Spleen (tissue), 11 donors: Measurements from ENCODE around the gene PLA2G6. TPM values are rescaled to one million over a fixed set of nuclear protein-coding genes. Genes with fewer than 3 reads are reported as not detected.

Experiments used
- DNase-seq: peaks from one replicate; pipeline ENCODE4 v3.0.0-alpha.2; 2020
- H3K27ac ChIP-seq, 8 donors: fragments of 200-600 bp; sonication (generic) in 7 of 8; 1 replicate in 4 of 8; 2 replicates in 4 of 8; pipeline versions ENCODE4 v1.5.0 to v1.8.0; 2016 to 2021; ENCODE audit warnings: inconsistent platforms in 4 of 8, mild to moderate bottlenecking in 4 of 8, moderate library complexity in 1 of 8
- H3K27me3 ChIP-seq, 7 donors: fragments of 200-600 bp; sonication (generic) in 6 of 7; replicated peaks in 1 of 7; 1 replicate in 4 of 7; 2 replicates in 3 of 7; pipeline versions ENCODE4 v1.5.0 to v1.8.0; 2016 to 2021; ENCODE audit warnings: inconsistent platforms in 3 of 7, mild to moderate bottlenecking in 1 of 7
- H3K36me3 ChIP-seq, 6 donors: fragments of 200-600 bp; sonication (generic) in 5 of 6; 1 replicate in 4 of 6; 2 replicates in 2 of 6; pipeline versions ENCODE4 v1.5.0 to v1.8.0; 2016 to 2021; ENCODE audit warnings: inconsistent platforms in 2 of 6
- H3K4me1 ChIP-seq, 6 donors: fragments of 200-600 bp; sonication (generic) in 5 of 6; 1 replicate in 3 of 6; 2 replicates in 3 of 6; pipeline versions ENCODE4 v1.5.0 to v1.8.0; 2016 to 2021; ENCODE audit warnings: inconsistent platforms in 3 of 6
- H3K4me3 ChIP-seq, 8 donors: fragments of 200-600 bp; sonication (generic) in 7 of 8; 1 replicate in 4 of 8; 2 replicates in 4 of 8; pipeline versions ENCODE4 v1.5.0 to v1.8.0; 2016 to 2021; ENCODE audit warnings: inconsistent platforms in 4 of 8, mild to moderate bottlenecking in 4 of 8, moderate library complexity in 2 of 8
- H3K9me3 ChIP-seq, 8 donors: fragments of 200-600 bp; sonication (generic) in 7 of 8; 1 replicate in 4 of 8; 2 replicates in 4 of 8; pipeline versions ENCODE4 v1.5.0 to v1.8.0; 2016 to 2021; ENCODE audit warnings: inconsistent platforms in 4 of 8
- CTCF ChIP-seq, 11 experiments: fragments of 200-600 bp in 7 of 11; fragments of 450-650 bp in 4 of 11; sonication (generic) in 4 of 11; IDR thresholded peaks in 8 of 11; conservative IDR thresholded peaks in 3 of 11; 1 replicate in 7 of 11; 2 replicates in 4 of 11; pipeline versions ENCODE4 v1.4.0 to v1.8.0; 2016 to 2021; ENCODE audit warnings: antibody characterized with exemption in 11 of 11, inconsistent platforms in 4 of 11, mild to moderate bottlenecking in 1 of 11
- POLR2A ChIP-seq, 3 donors: fragments of 450-650 bp; IDR thresholded peaks; one replicate each; pipeline ENCODE4 v1.5.1; 2017; ENCODE audit warnings: antibody characterized with exemption in 3 of 3, mild to moderate bottlenecking in 1 of 3
- POLR2AphosphoS5 ChIP-seq, 3 donors: sonication (generic); formaldehyde crosslinking; IDR thresholded peaks; one replicate each; pipeline ENCODE4 v1.5.1; 2017; ENCODE audit warnings: antibody characterized with exemption in 3 of 3
- WGBS, 5 donors: extraction: QIAGEN DNeasy Blood & Tissue Kit in 3 of 5; methylation state at CpG; one replicate each; pipeline versions ENCODE4 v1.1.5 to v1.1.7; 2013 to 2018; 5-methylcytosine and 5-hydroxymethylcytosine counted together
- intact Hi-C: fragments of 100-400 bp; cut with DNase I; formaldehyde crosslinking; loops from one replicate; pipeline ENCODE4 v1.15.0; 2023; ENCODE audit warnings: low total_unique reads
- polyA plus RNA-seq, 3 donors: library from polyadenylated mRNA; stranded (reverse); fragments of 200-250 nt; gene quantifications; one replicate each; pipeline ENCODE4 v1.2.1, GENCODE V29; 2013
- total RNA-seq, 7 donors: library from RNA; depleted of rRNA in 3 of 7; stranded (reverse); fragments of >200 nt in 3 of 7; fragmentation: NEBNext Ultra II Directional in 4 of 7; extraction: Animal tissue kit (Norgen Biotek cat#: 25700) in 4 of 7; gene quantifications; one replicate each; pipeline versions ENCODE4 v1.1.0 to v1.2.1, GENCODE V29; 2016 to 2021
- donor health status: healthy with polysubstance abuse.
- donor health status: DM: no; HTN: no; CAD: no; lungs with moderate emphysema.
- donor health status: DM: no; HTN: no; CAD: no.
- donor health status: Bipolar disorder and iron deficiency.
- donor health status: healthy.
- donor health status: DM: no; HTN: no; CAD: no.
- donor health status: DM: yes; HTN: yes; CAD: no.

Gene PLA2G6
- total and polyA plus RNA-seq, 10 donors: 18.1 to 60.9 (median 55.8) TPM

- intact Hi-C loops: no loop called here
- DNase-seq: peak; percentile 51
- peaks cover 11 to 28% (median 24%) of the 10 kb centered on the region in 6 donors for H3K4me1 ChIP-seq
- H3K27me3 ChIP-seq: peaks cover 3 to 37% (median 29%) of the 10 kb centered on the region in 7 donors
- H3K27ac ChIP-seq: no peak overlapping the region
- H3K9me3 ChIP-seq: no peaks in the 10 kb centered on the region
- no peak overlapping the region for H3K4me3 ChIP-seq
- H3K36me3 ChIP-seq: peaks cover 0 to 31% (median 17%) of the 10 kb centered on the region in 6 donors
- TF ChIP-seq POLR2AphosphoS5 (IDR thresholded peaks at IDR 0.05) (no peak), POLR2A (IDR thresholded peaks at IDR 0.05) (no peak), CTCF (IDR thresholded peaks at IDR 0.05 in 8 of 11, conservative IDR thresholded peaks at IDR 0.05 in 3 of 11) (no peak)
- 78 to 83% (median 78%) methylated on average over 14 to 22 of the region's 22 CpGs for WGBS, 5 donors
These were observed 103.4 kb downstream of the PLA2G6 start for GRCh38 chr22:38078046-38078840.

DNA sequence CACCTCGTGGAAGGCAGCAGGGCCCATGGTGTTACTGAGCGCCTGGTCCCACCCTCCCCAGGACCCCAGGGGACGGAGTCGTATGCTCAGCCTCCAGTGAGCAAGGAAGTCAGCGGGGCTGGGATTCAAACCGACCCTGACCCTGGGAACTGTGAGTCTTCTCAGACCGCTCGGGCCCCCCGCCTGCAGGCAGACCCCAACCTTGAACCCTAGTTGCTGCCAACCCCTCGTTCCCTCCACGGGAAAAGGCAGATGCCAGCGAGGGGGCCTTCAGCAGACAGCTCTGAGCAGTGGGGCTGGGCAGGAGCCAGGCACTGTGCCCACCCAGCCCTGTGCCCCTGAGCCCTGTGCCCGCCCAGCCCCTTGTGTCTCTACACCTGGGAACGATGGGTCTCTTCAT lies 104.0 kb downstream of the PLA2G6 start:
- peaks cover 0 to 38% (median 24%) of the 10 kb centered on the region in 6 donors for H3K36me3 ChIP-seq
- DNase-seq: no peak
- no peaks in the 10 kb centered on the region for H3K9me3 ChIP-seq
- whole genome bisulfite sequencing, 5 donors: 74 to 88% (median 77%) methylated on average over 13 to 14 of the region's 14 CpGs
- no peak overlapping the region for H3K4me3 ChIP-seq
- TF ChIP-seq POLR2AphosphoS5 (IDR thresholded peaks at IDR 0.05) (no peak), POLR2A (IDR thresholded peaks at IDR 0.05) (no peak), CTCF (IDR thresholded peaks at IDR 0.05 in 8 of 11, conservative IDR thresholded peaks at IDR 0.05 in 3 of 11) (no peak)
- peaks cover 3 to 30% (median 22%) of the 10 kb centered on the region in 7 donors for H3K27me3 ChIP-seq
- intact Hi-C loops: no loop called here
- peaks cover 11 to 22% (median 20%) of the 10 kb centered on the region in 6 donors for H3K4me1 ChIP-seq
- no peak overlapping the region for H3K27ac ChIP-seq

- 82 to 94% (median 89%) methylated on average over 12 of the region's 12 CpGs for WGBS, 5 donors
- Histone ChIP-seq H3K27ac (no peak overlapping the region), H3K4me3 (no peak overlapping the region), H3K9me3 (no peaks in the 10 kb centered on the region), H3K27me3 (peaks cover 1 to 25% (median 17%) of the 10 kb centered on the region in 7 donors), H3K36me3 (peaks cover 0 to 43% (median 29%) of the 10 kb centered on the region in 6 donors), H3K4me1 (peaks cover 7 to 17% (median 15%) of the 10 kb centered on the region in 6 donors)
- DNase-seq: no peak
- no peak for TF ChIP-seq POLR2A (IDR thresholded peaks at IDR 0.05)
- TF ChIP-seq POLR2AphosphoS5 (IDR thresholded peaks at IDR 0.05): no peak
- TF ChIP-seq CTCF (IDR thresholded peaks at IDR 0.05 in 8 of 11, conservative IDR thresholded peaks at IDR 0.05 in 3 of 11): no peak
- intact Hi-C loops: no loop called here
These were observed 104.5 kb downstream of the PLA2G6 start for GRCh38 chr22:38077096-38077495.

GRCh38 chr22:38075961-38076360 lies 105.7 kb downstream of the PLA2G6 start:
- intact Hi-C loops: no loop called here

More at GRCh38 chr22:38075961-38076360, 105.7 kb downstream of the PLA2G6 start:
- DNase-seq: no peak
- peaks cover 0 to 7% (median 4%) of the 10 kb centered on the region in 6 donors for H3K4me1 ChIP-seq
- WGBS, 5 donors: 79 to 84% (median 82%) methylated on average over 13 of the region's 13 CpGs
- H3K27ac ChIP-seq: no peak overlapping the region
- TF ChIP-seq POLR2A (IDR thresholded peaks at IDR 0.05): no peak
- TF ChIP-seq POLR2AphosphoS5 (IDR thresholded peaks at IDR 0.05): no peak
- no peak for TF ChIP-seq CTCF (IDR thresholded peaks at IDR 0.05 in 8 of 11, conservative IDR thresholded peaks at IDR 0.05 in 3 of 11)
- H3K9me3 ChIP-seq: no peaks in the 10 kb centered on the region
- no peak overlapping the region for H3K4me3 ChIP-seq
- H3K27me3 ChIP-seq: peaks cover 0 to 14% (median 6%) of the 10 kb centered on the region in 7 donors
- H3K36me3 ChIP-seq: peaks cover 0 to 54% (median 39%) of the 10 kb centered on the region in 6 donors
